ENCODE results near the gene RMC1. TPM values are rescaled to one million over a fixed set of nuclear protein-coding genes. Genes with fewer than 3 reads are reported as not detected.
A peak's percentile ranks its signal among the peaks of the same experiment; 100 is the strongest.

RMC1 gene
- total RNA-seq, 4 donors from 2014 or later, result 24.9 to 41.0 (median 31.0) TPM

GRCh38 chr18:23537274-23537673 lies 34.0 kb downstream of the RMC1 start:
- no peak for DNase-seq (ENCODE audit: extremely low spot score)
- Histone ChIP-seq H3K4me1 (peaks cover 0 to 15% (median 14%) of the 10 kb centered on the region in 4 donors), H3K9me3 (no peaks in the 10 kb centered on the region), H3K27me3 (no peaks in the 10 kb centered on the region), H3K36me3 (peaks cover 79 to 100% (median 95%) of the 10 kb centered on the region in 4 donors), H3K4me3 (no peak overlapping the region), H3K27ac (replicated peaks in 1 of 4) (peak overlapping the region in 1 of 4 donors; percentile 50)
- 95% methylated on average over 4 of the region's 7 CpGs for WGBS
- TF ChIP-seq POLR2A (IDR thresholded peaks at IDR 0.05; ENCODE audit: low read depth) (no peak), EP300 (IDR thresholded peaks at IDR 0.05) (no peak), POLR2AphosphoS5 (IDR thresholded peaks at IDR 0.05) (no peak)
- TF ChIP-seq, protein P1, sequence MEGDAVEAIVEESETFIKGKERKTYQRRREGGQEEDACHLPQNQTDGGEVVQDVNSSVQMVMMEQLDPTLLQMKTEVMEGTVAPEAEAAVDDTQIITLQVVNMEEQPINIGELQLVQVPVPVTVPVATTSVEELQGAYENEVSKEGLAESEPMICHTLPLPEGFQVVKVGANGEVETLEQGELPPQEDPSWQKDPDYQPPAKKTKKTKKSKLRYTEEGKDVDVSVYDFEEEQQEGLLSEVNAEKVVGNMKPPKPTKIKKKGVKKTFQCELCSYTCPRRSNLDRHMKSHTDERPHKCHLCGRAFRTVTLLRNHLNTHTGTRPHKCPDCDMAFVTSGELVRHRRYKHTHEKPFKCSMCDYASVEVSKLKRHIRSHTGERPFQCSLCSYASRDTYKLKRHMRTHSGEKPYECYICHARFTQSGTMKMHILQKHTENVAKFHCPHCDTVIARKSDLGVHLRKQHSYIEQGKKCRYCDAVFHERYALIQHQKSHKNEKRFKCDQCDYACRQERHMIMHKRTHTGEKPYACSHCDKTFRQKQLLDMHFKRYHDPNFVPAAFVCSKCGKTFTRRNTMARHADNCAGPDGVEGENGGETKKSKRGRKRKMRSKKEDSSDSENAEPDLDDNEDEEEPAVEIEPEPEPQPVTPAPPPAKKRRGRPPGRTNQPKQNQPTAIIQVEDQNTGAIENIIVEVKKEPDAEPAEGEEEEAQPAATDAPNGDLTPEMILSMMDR (IDR thresholded peaks at IDR 0.05), result no peak
- intact Hi-C loops (cut with DNase I), result no loop called here

DNA sequence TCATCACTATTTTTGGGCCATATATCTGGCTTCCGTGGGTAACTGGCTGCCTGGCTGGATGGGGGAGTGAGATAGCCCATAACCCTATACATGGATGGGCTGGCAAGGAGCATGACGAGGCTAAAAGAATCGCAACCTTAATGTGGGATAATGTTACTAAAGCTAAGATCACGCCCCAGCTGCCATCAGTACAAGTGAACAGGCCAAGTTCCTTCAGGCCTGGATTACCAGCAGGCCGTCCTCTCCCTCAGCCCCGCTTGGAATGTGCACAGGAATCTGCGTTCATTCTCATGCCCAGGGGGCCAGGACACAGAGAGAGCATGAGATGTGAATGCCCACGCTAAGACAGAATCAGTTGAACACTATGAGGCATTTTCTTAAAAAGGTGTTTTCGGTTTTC lies 34.7 kb downstream of the RMC1 start:
- peaks cover 0 to 7% (median 6%) of the 10 kb centered on the region in 4 donors for H3K4me1 ChIP-seq
- no peak overlapping the region for H3K4me3 ChIP-seq
- DNase-seq (ENCODE audit: extremely low spot score), result no peak
- intact Hi-C loops (cut with DNase I), result no loop called here
- peaks cover 84 to 100% (median 96%) of the 10 kb centered on the region in 4 donors for H3K36me3 ChIP-seq
- no peaks in the 10 kb centered on the region for H3K27me3 ChIP-seq
- no peaks in the 10 kb centered on the region for H3K9me3 ChIP-seq
- TF ChIP-seq, protein P1 (IDR thresholded peaks at IDR 0.05), result no peak
- no peak for TF ChIP-seq EP300 (IDR thresholded peaks at IDR 0.05)
- no peak for TF ChIP-seq POLR2A (IDR thresholded peaks at IDR 0.05; ENCODE audit: low read depth)
- peak overlapping the region in 1 of 4 donors; percentile 50 for H3K27ac ChIP-seq (replicated peaks in 1 of 4)
- 86% methylated on average over 5 of the region's 9 CpGs for WGBS

DNA sequence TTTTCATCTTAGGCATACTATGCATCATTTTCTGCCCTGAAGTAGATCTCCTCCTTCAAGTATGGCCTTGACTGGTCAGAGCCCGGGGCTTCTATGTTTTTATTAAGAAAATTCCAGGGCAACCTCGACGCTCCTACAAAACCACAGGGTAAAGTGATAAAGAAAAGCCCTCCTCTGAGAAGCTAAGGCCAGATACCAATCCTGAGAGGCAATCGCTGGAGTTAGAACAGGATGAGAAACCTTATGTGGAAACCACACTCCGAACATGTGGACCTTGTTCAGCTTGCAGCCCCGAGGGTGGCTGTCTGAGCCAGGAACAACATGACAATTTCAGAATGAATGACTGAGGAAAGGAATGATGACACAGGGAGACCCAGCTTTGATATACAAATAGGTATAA lies 35.6 kb downstream of the RMC1 start:
- H3K36me3 ChIP-seq, result peaks cover 92 to 100% (median 97%) of the 10 kb centered on the region in 4 donors
- WGBS, result 73% methylated on average over 6 of the region's 6 CpGs
- H3K4me3 ChIP-seq, result no peak overlapping the region
- no peaks in the 10 kb centered on the region for H3K27me3 ChIP-seq
- TF ChIP-seq POLR2AphosphoS5 (IDR thresholded peaks at IDR 0.05) (no peak), EP300 (IDR thresholded peaks at IDR 0.05) (no peak), POLR2A (IDR thresholded peaks at IDR 0.05; ENCODE audit: low read depth) (no peak)
- TF ChIP-seq, protein P1 (IDR thresholded peaks at IDR 0.05), result no peak
- no peak for DNase-seq (ENCODE audit: extremely low spot score)
- H3K4me1 ChIP-seq, result no peaks in the 10 kb centered on the region
- no peak overlapping the region for H3K27ac ChIP-seq (replicated peaks in 1 of 4)
- intact Hi-C loops (cut with DNase I), result no loop called here
- H3K9me3 ChIP-seq, result no peaks in the 10 kb centered on the region

DNA sequence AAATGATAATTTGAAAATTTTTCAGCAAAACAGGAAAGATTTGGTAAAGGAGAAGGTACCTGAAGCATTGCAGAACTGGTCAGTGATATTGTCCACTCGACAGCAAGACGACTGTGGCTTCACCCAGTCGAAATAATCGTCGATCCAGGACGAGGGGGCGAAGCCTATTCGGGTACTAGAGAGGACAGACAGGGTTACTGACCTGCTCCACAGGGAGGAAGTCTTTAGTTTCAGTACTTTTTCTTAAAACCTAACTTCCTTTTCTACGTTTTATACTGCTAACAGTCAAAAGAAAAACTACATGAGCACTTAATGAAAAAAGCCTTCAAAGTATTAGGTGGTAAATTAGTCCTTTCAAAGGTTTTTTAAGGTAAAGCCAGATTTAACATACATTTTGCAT lies 36.0 kb downstream of the RMC1 start:
- DNase-seq (ENCODE audit: extremely low spot score), result no peak
- Histone ChIP-seq H3K4me1 (no peaks in the 10 kb centered on the region), H3K27ac (replicated peaks in 1 of 4) (no peak overlapping the region), H3K36me3 (peaks cover 92 to 100% (median 97%) of the 10 kb centered on the region in 4 donors), H3K9me3 (no peaks in the 10 kb centered on the region), H3K27me3 (no peaks in the 10 kb centered on the region), H3K4me3 (no peak overlapping the region)
- TF ChIP-seq, protein P1 (IDR thresholded peaks at IDR 0.05), result no peak
- TF ChIP-seq POLR2AphosphoS5 (IDR thresholded peaks at IDR 0.05) (no peak), POLR2A (IDR thresholded peaks at IDR 0.05; ENCODE audit: low read depth) (no peak), EP300 (IDR thresholded peaks at IDR 0.05) (no peak)
- intact Hi-C loops (cut with DNase I), result no loop called here
- WGBS, result 74% methylated on average over 9 of the region's 9 CpGs

DNA sequence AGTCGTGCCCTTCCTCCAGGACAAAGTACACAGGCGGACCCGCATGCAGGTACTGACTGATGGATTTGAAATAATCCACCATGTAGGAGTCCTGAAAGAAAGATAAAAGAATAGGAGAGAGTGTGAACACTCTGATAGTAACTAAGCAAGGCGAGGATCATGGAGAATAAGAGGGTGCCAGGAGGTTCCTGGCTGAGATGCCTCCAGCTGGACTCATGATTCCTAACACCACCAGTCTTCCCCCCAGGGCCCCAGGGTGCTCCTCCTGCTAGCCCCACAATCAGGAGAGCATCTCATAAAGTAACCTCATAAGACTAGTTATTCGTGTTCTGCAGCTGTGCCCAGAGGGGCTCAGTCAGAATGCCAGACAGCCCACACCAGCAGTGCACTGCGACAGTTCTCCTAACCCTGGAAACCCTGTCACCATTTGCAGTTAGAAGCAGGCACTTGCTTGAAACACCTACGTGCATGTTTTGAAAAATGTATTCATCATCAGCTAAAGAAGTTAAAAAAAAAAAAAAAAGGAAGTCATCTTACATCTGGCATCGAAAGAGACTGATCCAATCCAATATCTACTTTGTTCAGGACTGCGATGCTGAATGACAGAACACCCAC lies 36.7 kb downstream of the RMC1 start:
- Histone ChIP-seq H3K36me3 (peaks cover 92 to 100% (median 97%) of the 10 kb centered on the region in 4 donors), H3K9me3 (no peaks in the 10 kb centered on the region)
- intact Hi-C loops (cut with DNase I), result no loop called here

More for the DNA sequence above, 36.7 kb downstream of the RMC1 start:
- Histone ChIP-seq H3K4me3 (no peak overlapping the region), H3K27me3 (no peaks in the 10 kb centered on the region), H3K27ac (replicated peaks in 1 of 4) (no peak overlapping the region), H3K4me1 (no peaks in the 10 kb centered on the region)
- TF ChIP-seq POLR2AphosphoS5 (IDR thresholded peaks at IDR 0.05), result no peak
- TF ChIP-seq, protein P1 (IDR thresholded peaks at IDR 0.05), result no peak
- no peak for TF ChIP-seq POLR2A (IDR thresholded peaks at IDR 0.05; ENCODE audit: low read depth)
- TF ChIP-seq EP300 (IDR thresholded peaks at IDR 0.05), result no peak
- 77% methylated on average over 9 of the region's 9 CpGs for WGBS
- no peak for DNase-seq (ENCODE audit: extremely low spot score)
